WTC11 (cell line): ENCODE measurements around the gene CRACDL. TPM values are rescaled to one million over a fixed set of nuclear protein-coding genes. Genes with fewer than 3 reads are reported as not detected.

Experiments used
- ATAC-seq: fragments of 200-7000 bp; cut with Tn5 transposase; 2 replicates; pipeline ENCODE4 v1.10.0; 2021; ENCODE audit warnings: mild to moderate bottlenecking, moderate library complexity
- CTCF ChIA-PET: fragments of 300-600 bp; sonication (Branson Sonifier 250); formaldehyde crosslinking; loops from one replicate; lab custom pipeline; 2021; ENCODE audit warnings: antibody characterized with exemption; lab: Charles Lee
- POLR2A ChIA-PET: fragments of 350-600 bp; sonication (Branson Sonifier 250); formaldehyde crosslinking; loops from one replicate; lab custom pipeline; 2021; ENCODE audit warnings: antibody characterized with exemption; lab: Charles Lee
- DNase-seq: peaks from one replicate; pipeline ENCODE4 v3.0.0; 2021; ENCODE audit warnings: low spot score
- H3K27ac Mint-ChIP-seq: 2 replicates; pipeline ENCODE4 v1.8.0; 2021; ENCODE audit warnings: mixed read lengths
- H3K27me3 Mint-ChIP-seq: 2 replicates; pipeline ENCODE4 v1.8.0; 2021; ENCODE audit warnings: low read depth, mild to moderate bottlenecking, moderate library complexity, mixed read lengths
- H3K36me3 Mint-ChIP-seq: 2 replicates; pipeline ENCODE4 v1.8.0; 2021; ENCODE audit warnings: mixed read lengths
- H3K4me1 Mint-ChIP-seq: 2 replicates; pipeline ENCODE4 v1.8.0; 2022; ENCODE audit warnings: mixed read lengths
- H3K4me3 Mint-ChIP-seq: 2 replicates; pipeline ENCODE4 v1.8.0; 2021; ENCODE audit warnings: mild to moderate bottlenecking, moderate library complexity, mixed read lengths
- H3K9me3 Mint-ChIP-seq: 2 replicates; pipeline ENCODE4 v1.8.0; 2021; ENCODE audit warnings: mixed read lengths
- AFF4 ChIP-seq: sonication (generic); formaldehyde crosslinking; IDR thresholded peaks from 2 replicates; pipeline ENCODE4 v1.8.1; 2023; ENCODE audit warnings: mild to moderate bottlenecking, missing genetic modification reagents, borderline replicate concordance
- CDX4 ChIP-seq: fragments of 250-450 bp; sonication (Bioruptor Pico); IDR thresholded peaks from 2 replicates; pipeline ENCODE4 v1.9.0; 2021; ENCODE audit warnings: moderate library complexity, mild to moderate bottlenecking, inconsistent platforms, borderline replicate concordance
- CTCF ChIP-seq: fragments of 200-600 bp; IDR thresholded peaks from 2 replicates; pipeline ENCODE4 v1.8.0; 2022; ENCODE audit warnings: antibody characterized with exemption
- ETV6 ChIP-seq: sonication (generic); formaldehyde crosslinking; IDR thresholded peaks from 2 replicates; pipeline ENCODE4 v1.8.1; 2022; ENCODE audit warnings: mild to moderate bottlenecking, missing genetic modification reagents
- MXD4 ChIP-seq: fragments of 250-450 bp; sonication (Bioruptor Pico); IDR thresholded peaks from 2 replicates; pipeline ENCODE4 v1.8.0; 2021; ENCODE audit warnings: mild to moderate bottlenecking, moderate library complexity, borderline replicate concordance
- NFE2L1 ChIP-seq: sonication (generic); formaldehyde crosslinking; IDR thresholded peaks from 2 replicates; pipeline ENCODE4 v1.8.1; 2023; ENCODE audit warnings: missing genetic modification reagents
- NR2C2 ChIP-seq: sonication (generic); formaldehyde crosslinking; IDR thresholded peaks from 2 replicates; pipeline ENCODE4 v1.8.0; 2022; ENCODE audit warnings: mild to moderate bottlenecking, missing genetic modification reagents
- OVOL2 ChIP-seq: fragments of 250-450 bp; sonication (Bioruptor Pico); IDR thresholded peaks from 2 replicates; pipeline ENCODE4 v1.9.0; 2021; ENCODE audit warnings: mild to moderate bottlenecking, borderline replicate concordance
- PRDM15 ChIP-seq: sonication (generic); formaldehyde crosslinking; IDR thresholded peaks from 2 replicates; pipeline ENCODE4 v1.8.0; 2022; ENCODE audit warnings: missing genetic modification reagents
- PRRX2 ChIP-seq: fragments of 250-450 bp; sonication (Bioruptor Pico); IDR thresholded peaks from 2 replicates; pipeline ENCODE4 v1.8.0; 2021; ENCODE audit warnings: mild to moderate bottlenecking
- SMAD3 ChIP-seq: sonication (generic); formaldehyde crosslinking; IDR thresholded peaks from 2 replicates; pipeline ENCODE4 v1.8.0; 2022; ENCODE audit warnings: missing genetic modification reagents, mild to moderate bottlenecking, borderline replicate concordance
- ZNF416 ChIP-seq: fragments of 250-450 bp; sonication (Bioruptor Pico); IDR thresholded peaks from 2 replicates; pipeline ENCODE4 v1.9.0; 2021; ENCODE audit warnings: mild to moderate bottlenecking, inconsistent platforms
- ZNF423 ChIP-seq: fragments of 250-450 bp; sonication (Bioruptor Pico); IDR thresholded peaks from 2 replicates; pipeline ENCODE4 v2.1.2; 2022; ENCODE audit warnings: mild to moderate bottlenecking, moderate library complexity
- ZNF532 ChIP-seq: fragments of 250-450 bp; sonication (Bioruptor Pico); IDR thresholded peaks from 2 replicates; pipeline ENCODE4 v1.9.0; 2021; ENCODE audit warnings: mild to moderate bottlenecking, borderline replicate concordance
- ZSCAN18 ChIP-seq: fragments of 250-450 bp; sonication (Bioruptor Pico); IDR thresholded peaks from 2 replicates; pipeline ENCODE4 v2.1.2; 2022; ENCODE audit warnings: mild to moderate bottlenecking, moderate library complexity
- total RNA-seq: library from RNA; stranded (reverse); gene quantifications from 3 replicates; pipeline ENCODE4 v1.2.3, GENCODE V29; 2021

The CRACDL gene
- total RNA-seq, 1 experiment from 2014 or later = 0.72 TPM

GRCh38 chr2:98975611-98976010, 39.6 kb upstream of the CRACDL start (continued):
- no peak for TF ChIP-seq ZNF532 (CRISPR knock-in tag)
- TF ChIP-seq MXD4 = no peak
- TF ChIP-seq SMAD3 (CRISPR knock-in tag) = no peak
- TF ChIP-seq CDX4 = no peak
- TF ChIP-seq AFF4 (CRISPR knock-in tag) = no peak
- no peak for TF ChIP-seq PRRX2
- TF ChIP-seq ZNF423 = no peak
- TF ChIP-seq CTCF = no peak
- no peak for TF ChIP-seq ZNF416 (CRISPR knock-in tag)
- no peak for TF ChIP-seq PRDM15

GRCh38 chr2:98972582-98973167, 36.6 kb upstream of the CRACDL start:
- Mint-ChIP-seq H3K9me3 (peaks cover 86% of the 10 kb centered on the region), H3K27ac (no peak overlapping the region), H3K27me3 (peaks cover 12% of the 10 kb centered on the region), H3K4me1 (no peaks in the 10 kb centered on the region), H3K36me3 (peaks cover 34% of the 10 kb centered on the region), H3K4me3 (no peak overlapping the region)
- DNase-seq (no peak), ATAC-seq (no peak)
- ChIA-PET CTCF (no interaction called here), POLR2A (no interaction called here)
- TF ChIP-seq NR2C2 (CRISPR knock-in tag) (no peak), OVOL2 (CRISPR knock-in tag) (no peak), NFE2L1 (CRISPR knock-in tag) (no peak), ETV6 (CRISPR knock-in tag) (no peak), ZSCAN18 (CRISPR knock-in tag) (no peak), ZNF532 (CRISPR knock-in tag) (no peak)
